Trophoblast cell (in vitro differentiated cells and primary cell): ENCODE measurements around the gene INCENP.
"Not testable (repeated sequence)": the region's sequence is repeated elsewhere in the genome, so short reads cannot be mapped to it uniquely, and the experiment has no call there.

ENCODE experiments used
- DNase-seq, 2 donors: peaks; one replicate each; pipeline ENCODE4 v3.0.0-alpha.2; 2016
- H2AFZ ChIP-seq: 2 replicates; pipeline ENCODE4 v1.6.1; 2013; ENCODE audit warnings: low read length, moderate library complexity, mild to moderate bottlenecking; ENCODE audit not compliant: insufficient read depth, poor library complexity
- H2AK5ac ChIP-seq: 2 replicates; pipeline ENCODE4 v1.6.1; 2013; ENCODE audit warnings: mild to moderate bottlenecking, low read length
- H2BK120ac ChIP-seq: 2 replicates; pipeline ENCODE4 v1.6.1; 2013; ENCODE audit warnings: low read length, mild to moderate bottlenecking, moderate library complexity; ENCODE audit not compliant: insufficient read depth, poor library complexity
- H2BK12ac ChIP-seq: 2 replicates; pipeline ENCODE4 v1.6.1; 2013; ENCODE audit warnings: mild to moderate bottlenecking, low read length, moderate library complexity
- H2BK5ac ChIP-seq: 2 replicates; pipeline ENCODE4 v1.6.1; 2013; ENCODE audit warnings: low read length, low read depth, moderate library complexity, mild to moderate bottlenecking; ENCODE audit not compliant: poor library complexity
- H3K14ac ChIP-seq: 2 replicates; pipeline ENCODE4 v1.6.1; 2013; ENCODE audit warnings: mild to moderate bottlenecking, low read length
- H3K18ac ChIP-seq: 2 replicates; pipeline ENCODE4 v1.6.1; 2013; ENCODE audit warnings: mild to moderate bottlenecking, low read length
- H3K23ac ChIP-seq: 2 replicates; pipeline ENCODE4 v1.6.1; 2013; ENCODE audit warnings: low read length
- H3K27ac ChIP-seq: 2 replicates; pipeline ENCODE4 v1.5.1; 2013; ENCODE audit warnings: low read depth, mild to moderate bottlenecking, inconsistent platforms, low read length, moderate library complexity
- H3K27me3 ChIP-seq: 2 replicates; pipeline ENCODE4 v1.6.1; 2013; ENCODE audit warnings: inconsistent platforms, mild to moderate bottlenecking, low read length, moderate library complexity; ENCODE audit not compliant: insufficient read depth
- H3K36me3 ChIP-seq, 2 experiments: 1 replicate in 1 of 2; 2 replicates in 1 of 2; pipeline ENCODE4 v1.6.1; 2013; ENCODE audit warnings: low read length in 2 of 2, mild to moderate bottlenecking in 2 of 2, moderate library complexity in 1 of 2; ENCODE audit not compliant: insufficient read depth in 2 of 2, control insufficient read depth in 1 of 2
- H3K4ac ChIP-seq: 2 replicates; pipeline ENCODE4 v1.6.1; 2013; ENCODE audit warnings: low read depth, mild to moderate bottlenecking, low read length, moderate library complexity
- H3K4me1 ChIP-seq, 2 experiments: 1 replicate in 1 of 2; 2 replicates in 1 of 2; pipeline ENCODE4 v1.6.1; 2013; ENCODE audit warnings: low read length in 2 of 2, mild to moderate bottlenecking in 2 of 2, moderate library complexity in 1 of 2; ENCODE audit not compliant: insufficient read depth in 2 of 2, control insufficient read depth in 1 of 2
- H3K4me2 ChIP-seq: 2 replicates; pipeline ENCODE4 v1.6.1; 2013; ENCODE audit warnings: inconsistent platforms, mild to moderate bottlenecking, low read length, moderate library complexity
- H3K4me3 ChIP-seq: 2 replicates; pipeline ENCODE4 v1.5.1; 2013; ENCODE audit warnings: mild to moderate bottlenecking, low read depth, low read length, inconsistent platforms
- H3K79me1 ChIP-seq: one replicate; pipeline ENCODE4 v1.6.1; 2013; ENCODE audit warnings: low read length
- H3K79me2 ChIP-seq: 2 replicates; pipeline ENCODE4 v1.6.1; 2013; ENCODE audit warnings: low read length, mild to moderate bottlenecking; ENCODE audit not compliant: control insufficient read depth, insufficient read depth, poor library complexity
- H3K9ac ChIP-seq: 2 replicates; pipeline ENCODE4 v1.6.1; 2013; ENCODE audit warnings: mild to moderate bottlenecking, low read length
- H3K9me3 ChIP-seq: 2 replicates; pipeline ENCODE4 v1.6.1; 2013; ENCODE audit warnings: low read depth, mild to moderate bottlenecking, control low read depth, inconsistent platforms, low read length; ENCODE audit not compliant: insufficient read depth
- H4K12ac ChIP-seq: 2 replicates; pipeline ENCODE4 v1.6.1; 2013; ENCODE audit warnings: low read depth, mild to moderate bottlenecking, low read length, moderate library complexity
- H4K8ac ChIP-seq: 2 replicates; pipeline ENCODE4 v1.6.1; 2013; ENCODE audit warnings: low read depth, mild to moderate bottlenecking, low read length, moderate library complexity
- H4K91ac ChIP-seq: one replicate; pipeline ENCODE4 v1.6.1; 2013; ENCODE audit warnings: low read depth, mild to moderate bottlenecking, low read length, moderate library complexity
- WGBS: extraction: QIAGEN DNeasy Blood & Tissue Kit; methylation state at CpG from one replicate; pipeline ENCODE4 v1.1.7; 2013; ENCODE audit warnings: missing lambda C conversion rate; ENCODE audit not compliant: insufficient read length, insufficient coverage; ENCODE audit errors: extremely low coverage; 5-methylcytosine and 5-hydroxymethylcytosine counted together

INCENP gene

DNA sequence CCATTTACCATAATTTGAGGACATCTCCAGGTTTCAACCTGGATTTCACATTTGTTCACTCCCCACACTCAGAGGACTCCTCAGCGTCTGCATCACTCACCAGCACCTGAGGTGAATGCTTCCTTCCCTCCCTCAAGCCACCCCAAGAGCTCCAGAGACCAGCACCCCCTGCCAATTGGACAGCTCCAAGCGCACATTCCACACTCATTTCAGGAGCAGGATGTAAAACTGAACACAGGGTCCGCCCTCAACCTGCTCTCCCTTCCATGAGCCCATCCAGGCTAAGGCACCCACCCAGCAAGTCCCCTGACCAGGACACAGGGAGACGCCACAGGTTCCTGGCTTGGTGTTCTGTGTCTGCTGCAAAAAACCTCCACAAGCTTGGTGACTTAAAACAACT lies 70.1 kb downstream of the INCENP start:
- Histone ChIP-seq H2AK5ac (no peak overlapping the region), H4K91ac (no peak overlapping the region), H2BK120ac (no peak overlapping the region), H3K4me1 (no peaks in the 10 kb centered on the region), H2AFZ (no peak overlapping the region), H3K18ac (no peak overlapping the region), H3K9ac (no peak overlapping the region), H4K12ac (no peak overlapping the region), H2BK12ac (no peak overlapping the region), H3K27ac (no peak overlapping the region), H2BK5ac (no peak overlapping the region), H3K36me3 (no peaks in the 10 kb centered on the region), H3K27me3 (no peaks in the 10 kb centered on the region), H3K9me3 (no peaks in the 10 kb centered on the region), H3K23ac (no peak overlapping the region), H4K8ac (no peak overlapping the region), H3K4ac (no peak overlapping the region), H3K4me2 (no peak overlapping the region), H3K79me2 (no peaks in the 10 kb centered on the region), H3K14ac (no peak overlapping the region), H3K79me1 (no peaks in the 10 kb centered on the region), H3K4me3 (no peak overlapping the region)
- peak in 1 of 2 donors; percentile 18 for DNase-seq
- no CpG with 5 or more reads among the region's 4 CpGs for WGBS

DNA sequence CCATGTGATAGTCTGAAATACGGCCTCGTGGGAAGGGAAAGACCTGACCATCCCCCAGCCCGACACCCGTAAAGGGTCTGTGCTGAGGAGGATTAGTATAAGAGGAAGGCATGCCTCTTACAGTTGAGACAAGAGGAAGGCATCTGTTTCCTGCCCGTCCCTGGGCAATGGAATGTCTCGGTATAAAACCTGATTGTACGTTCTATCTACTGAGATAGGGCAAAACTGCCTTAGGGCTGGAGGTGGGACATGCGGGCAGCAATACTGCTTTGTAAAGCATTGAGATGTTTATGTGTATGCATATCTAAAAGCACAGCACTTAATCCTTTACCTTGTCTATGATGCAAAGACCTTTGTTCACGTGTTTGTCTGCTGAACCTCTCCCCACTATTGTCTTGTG lies 71.2 kb downstream of the INCENP start:
- H3K18ac ChIP-seq, H4K12ac ChIP-seq, H3K4me1 ChIP-seq, H2BK12ac ChIP-seq, H2AK5ac ChIP-seq, H2AFZ ChIP-seq, H4K91ac ChIP-seq, H3K79me1 ChIP-seq, H3K4me2 ChIP-seq, H3K4ac ChIP-seq, H2BK5ac ChIP-seq, H3K27ac ChIP-seq, H3K4me3 ChIP-seq, H4K8ac ChIP-seq, H3K9me3 ChIP-seq, H3K9ac ChIP-seq, H2BK120ac ChIP-seq, H3K36me3 ChIP-seq, H3K79me2 ChIP-seq, H3K23ac ChIP-seq, H3K27me3 ChIP-seq, H3K14ac ChIP-seq: not testable (repeated sequence)
- WGBS: no CpG with 5 or more reads among the region's 9 CpGs
- peak; percentile 14 to 65 for DNase-seq

- Histone ChIP-seq H3K79me1 (no peaks in the 10 kb centered on the region), H3K9ac (no peak overlapping the region), H3K36me3 (no peaks in the 10 kb centered on the region), H4K8ac (no peak overlapping the region), H3K4me2 (no peak overlapping the region), H4K12ac (no peak overlapping the region), H3K4ac (no peak overlapping the region), H3K4me3 (no peak overlapping the region), H4K91ac (no peak overlapping the region), H3K14ac (no peak overlapping the region), H2AFZ (no peak overlapping the region), H3K4me1 (no peaks in the 10 kb centered on the region), H3K18ac (no peak overlapping the region), H3K9me3 (no peaks in the 10 kb centered on the region), H3K27ac (no peak overlapping the region), H3K27me3 (no peaks in the 10 kb centered on the region), H2AK5ac (no peak overlapping the region), H2BK120ac (no peak overlapping the region), H3K23ac (no peak overlapping the region), H2BK12ac (no peak overlapping the region), H2BK5ac (no peak overlapping the region), H3K79me2 (no peaks in the 10 kb centered on the region)
- DNase-seq: no peak
- WGBS: no CpG with 5 or more reads among the region's 7 CpGs
Measured at GRCh38 chr11:62195945-62196344, 72.1 kb downstream of the INCENP start.

- H3K36me3 ChIP-seq, H3K4me3 ChIP-seq, H3K27me3 ChIP-seq, H3K14ac ChIP-seq, H3K27ac ChIP-seq, H3K4me1 ChIP-seq, H4K12ac ChIP-seq, H3K18ac ChIP-seq, H3K4ac ChIP-seq, H4K8ac ChIP-seq, H2BK12ac ChIP-seq, H2AK5ac ChIP-seq, H2BK120ac ChIP-seq, H3K79me2 ChIP-seq, H2AFZ ChIP-seq, H4K91ac ChIP-seq, H2BK5ac ChIP-seq, H3K79me1 ChIP-seq, H3K9me3 ChIP-seq, H3K23ac ChIP-seq, H3K9ac ChIP-seq, H3K4me2 ChIP-seq, DNase-seq: not testable (repeated sequence)
- no CpG with 5 or more reads among the region's 2 CpGs for WGBS
Measured at GRCh38 chr11:62197400-62197799, 73.6 kb downstream of the INCENP start.
